Fibroblast of villous mesenchyme (primary cell): Measurements from ENCODE around the gene MRPL46. TPM values are rescaled to one million over a fixed set of nuclear protein-coding genes. Genes with fewer than 3 reads are reported as not detected.

Experiments
- DNase-seq: peaks from one replicate; pipeline ENCODE4 v3.0.0-alpha.2; 2010; ENCODE audit warnings: low read depth
- H3K4me3 ChIP-seq: 2 replicates; pipeline ENCODE4 v1.5.1; 2011; ENCODE audit warnings: low read depth, mild to moderate bottlenecking, low read length
- CTCF ChIP-seq: IDR thresholded peaks from 2 replicates; pipeline ENCODE4 v1.5.1; 2012; ENCODE audit warnings: low read depth, mild to moderate bottlenecking, low read length; ENCODE audit not compliant: insufficient read depth
- total RNA-seq: library from RNA; depleted of rRNA; stranded (reverse); fragments of >200 nt; gene quantifications from 2 replicates; pipeline ENCODE4 v1.2.3, GENCODE V29; 2012

Gene MRPL46
- total RNA-seq, 1 donor, result 18.6 TPM

- H3K4me3 ChIP-seq, result no peak overlapping the region
- no peak for DNase-seq
- no peak for TF ChIP-seq CTCF
Measured at GRCh38 chr15:88433046-88433685, 34.0 kb downstream of the MRPL46 start.

- TF ChIP-seq CTCF, result no peak
- DNase-seq, result no peak
- no peak overlapping the region for H3K4me3 ChIP-seq
Measured at GRCh38 chr15:88431441-88431840, 35.7 kb downstream of the MRPL46 start.

DNA sequence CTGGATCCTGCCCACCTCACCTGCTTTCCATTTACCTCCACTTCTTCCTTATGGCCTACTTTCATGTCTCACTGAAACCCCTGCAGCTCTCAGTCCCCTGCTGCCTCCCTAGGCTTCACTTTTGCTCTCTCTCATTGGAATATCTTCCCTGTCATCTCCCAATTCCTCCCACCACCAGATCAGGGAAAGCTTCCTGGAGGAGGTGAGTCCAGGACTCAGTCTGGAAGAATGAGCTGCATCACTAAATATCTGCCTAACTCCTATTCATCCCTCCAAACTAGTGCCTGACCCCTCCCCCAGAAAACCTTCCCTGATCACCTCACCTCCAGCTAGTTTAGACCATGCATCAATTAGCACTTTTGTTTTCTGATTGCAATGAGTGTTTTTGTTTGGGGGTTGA, 37.1 kb downstream of the MRPL46 start:
- no peak for TF ChIP-seq CTCF
- no peak overlapping the region for H3K4me3 ChIP-seq
- DNase-seq, result no peak

DNA sequence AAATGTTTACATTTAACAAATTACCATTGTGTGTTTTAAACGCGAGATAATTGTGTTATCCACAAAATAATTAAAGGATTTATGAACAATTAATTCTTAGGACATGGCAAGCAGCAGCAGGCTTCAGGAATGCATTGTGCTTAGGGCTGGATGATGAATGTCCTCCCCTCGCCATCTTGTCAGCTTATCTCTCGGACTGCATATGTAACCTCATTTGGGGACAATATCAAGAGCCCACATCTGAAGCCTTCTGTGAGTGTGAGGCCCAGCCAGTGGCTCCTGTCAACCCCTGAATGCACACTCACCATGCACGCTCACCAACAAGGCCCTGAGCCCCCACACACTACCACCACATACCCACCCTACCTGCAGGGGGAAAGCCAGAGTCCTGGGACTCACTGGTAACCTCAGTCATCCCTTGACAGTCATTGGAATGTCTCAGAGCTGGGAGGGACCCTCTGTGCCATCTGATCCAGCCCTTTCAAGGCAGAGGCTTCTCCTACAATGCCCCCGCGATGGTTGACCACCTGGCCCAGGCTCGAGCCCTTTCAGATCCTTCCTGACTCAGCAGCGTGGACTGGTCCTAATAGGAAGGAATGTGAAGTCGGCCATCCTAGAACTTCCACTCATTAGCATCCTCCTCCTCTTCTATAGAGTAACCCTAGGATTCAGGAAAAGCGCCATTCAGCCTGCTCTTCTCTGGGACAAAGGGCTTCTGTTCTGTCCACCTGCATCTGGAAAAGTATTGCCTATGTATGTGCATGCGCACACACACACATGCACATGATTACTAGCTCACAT, 38.2 kb downstream of the MRPL46 start:
- no peak overlapping the region for H3K4me3 ChIP-seq
- no peak for TF ChIP-seq CTCF
- no peak for DNase-seq

GRCh38 chr15:88428053-88428452, 39.1 kb downstream of the MRPL46 start:
- no peak overlapping the region for H3K4me3 ChIP-seq
- no peak for DNase-seq
- no peak for TF ChIP-seq CTCF

- no peak overlapping the region for H3K4me3 ChIP-seq
- no peak for DNase-seq
- TF ChIP-seq CTCF, result no peak
Measured at GRCh38 chr15:88426304-88426703, 40.9 kb downstream of the MRPL46 start.
